Measurements from ENCODE around the gene MORF4L2.
"Not testable (repeated sequence)": the region's sequence is repeated elsewhere in the genome, so short reads cannot be mapped to it uniquely, and the experiment has no call there.

The MORF4L2 gene

DNA sequence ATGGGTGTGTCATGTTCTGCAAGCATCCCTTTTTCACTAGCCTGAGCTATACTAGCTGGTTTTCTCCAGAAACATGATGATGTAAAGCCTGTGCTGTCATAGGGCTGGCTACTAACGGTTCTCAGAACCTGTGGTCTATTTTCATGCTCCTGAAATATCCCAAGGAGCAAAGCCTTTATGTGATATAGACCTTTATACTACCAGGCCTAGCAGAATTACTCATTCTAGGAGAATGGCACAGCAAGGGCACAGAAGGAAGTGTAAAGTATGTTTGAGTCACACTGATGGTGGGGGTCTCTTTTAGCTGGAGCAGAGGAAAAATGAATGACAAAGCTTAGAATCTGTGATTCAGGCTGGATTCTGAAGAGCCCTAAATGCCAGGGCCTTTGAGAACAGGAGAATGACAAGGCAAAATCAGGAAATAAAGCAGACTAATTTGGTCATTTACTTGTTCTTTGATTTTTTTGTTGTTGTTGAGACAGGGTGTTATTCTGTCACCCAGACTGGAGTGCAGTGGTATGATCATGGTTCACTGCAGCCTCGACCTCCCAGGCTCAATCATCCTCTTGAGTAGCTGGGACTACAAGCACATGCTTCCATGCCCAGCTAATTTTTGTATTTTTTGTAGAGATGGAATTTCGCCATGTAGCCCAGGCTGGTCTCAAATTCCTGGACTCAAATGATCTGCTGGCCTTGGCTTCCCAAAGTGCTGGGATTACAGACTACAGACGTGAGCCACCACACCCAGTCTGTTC lies 45.9 kb downstream of the MORF4L2 start:
- Histone ChIP-seq H3K4me2 (no peak overlapping the region), H3K4me3 (no peak overlapping the region), H3K4me1 (peaks cover 0 to 6% (median 4%) of the 10 kb centered on the region in 10 experiments; a peak in 3 of 20 replicates), H4K20me1 (no peaks in the 10 kb centered on the region), H3K36me3 (no peaks in the 10 kb centered on the region), H3K27me3 (no peaks in the 10 kb centered on the region), H3K9ac (no peak overlapping the region), H3K9me3 (replicated peaks in 1 of 11) (0 out of 22 replicates have a peak, but pooled peaks cover 0 to 6% (median 0%) of the 10 kb centered on the region in 11 experiments), H3K27ac (no peak overlapping the region)
- TF ChIP-seq Cebpa-rat (IDR thresholded peaks at IDR 0.05), result no peak

DNA sequence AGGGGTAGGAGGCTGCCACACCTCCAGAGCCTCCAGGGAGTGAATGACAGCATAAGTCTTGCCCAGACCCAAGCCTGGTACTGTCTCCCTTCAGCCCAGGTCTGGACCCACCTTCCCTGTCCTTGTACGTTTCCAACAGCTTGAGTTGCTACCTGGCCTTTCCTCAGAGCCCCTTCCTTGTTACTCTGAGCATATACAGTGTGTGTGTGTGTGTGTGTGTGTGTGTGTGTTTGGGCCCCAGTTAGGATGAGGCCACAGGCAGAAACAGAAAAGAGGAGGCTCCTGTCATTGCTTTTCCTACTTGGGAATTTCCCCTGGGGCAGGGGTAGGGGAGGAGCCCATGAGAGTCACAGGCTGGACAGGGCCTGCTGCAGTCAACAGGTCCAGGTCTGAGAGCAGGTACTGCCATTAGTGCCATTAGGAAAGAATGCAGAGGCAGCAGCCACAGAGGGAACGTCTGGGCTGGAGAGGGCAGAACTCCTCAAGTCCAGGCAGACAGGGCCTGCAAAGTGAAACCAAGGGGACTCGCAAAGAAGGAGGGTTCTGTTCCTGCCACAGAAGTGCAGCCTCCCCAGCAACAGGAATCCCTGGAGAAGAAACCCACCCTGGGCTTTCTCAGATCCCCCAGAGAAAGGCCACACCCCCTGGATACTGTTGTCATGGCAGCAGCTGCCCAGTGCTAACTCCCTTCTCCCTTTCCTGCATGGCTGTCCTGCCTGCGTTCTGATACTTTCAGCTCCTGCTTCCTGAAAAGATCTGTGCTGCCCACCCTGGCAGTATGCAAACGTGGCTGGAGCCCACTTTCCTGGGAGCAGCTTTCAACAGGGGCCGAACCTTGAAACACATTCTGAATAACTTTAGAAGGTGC lies 47.8 kb downstream of the MORF4L2 start:
- peak overlapping the region in 6 of 11 experiments; percentile 0 to 40 (median 28); a peak in 7 of 22 replicates for H3K4me2 ChIP-seq

DNA sequence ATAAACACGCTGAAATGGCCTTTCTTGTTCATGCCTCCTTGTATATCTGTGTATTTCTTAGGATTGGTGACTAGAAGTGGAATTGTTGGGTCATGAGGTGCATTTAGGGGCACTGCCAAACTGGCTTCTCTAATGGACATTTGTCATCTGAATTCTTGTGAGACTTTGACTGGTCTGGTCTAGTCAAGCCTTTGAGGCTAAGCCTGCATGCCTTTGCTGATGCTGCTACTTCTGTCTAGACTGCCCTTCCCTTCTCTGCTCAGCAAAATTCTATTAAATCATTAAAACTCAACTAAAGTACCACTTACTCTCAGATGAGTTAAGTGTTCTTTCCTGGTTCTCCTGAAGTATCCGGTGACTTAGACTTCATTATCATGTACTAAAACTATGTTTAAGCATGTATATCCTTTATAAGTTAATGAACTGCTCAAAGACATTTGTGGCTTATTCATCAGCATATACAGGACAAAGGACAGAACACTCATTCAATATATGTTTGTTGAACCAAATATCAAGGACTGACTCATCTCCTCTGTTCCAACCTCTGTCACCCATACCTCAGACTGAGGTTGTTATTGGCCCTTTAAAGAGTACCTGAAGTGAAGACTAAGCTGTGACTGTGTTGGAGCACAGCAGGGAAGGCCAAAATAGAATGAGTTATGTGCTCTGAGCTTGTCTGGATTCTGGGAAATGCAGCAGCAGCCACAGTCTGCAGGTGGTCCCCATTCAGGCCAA lies 48.7 kb downstream of the MORF4L2 start:
- Histone ChIP-seq H4K20me1 (no peaks in the 10 kb centered on the region), H3K4me3 (no peak overlapping the region), H3K9ac (no peak overlapping the region), H3K4me1 (peaks cover 0 to 6% (median 4%) of the 10 kb centered on the region in 10 experiments; a peak in 3 of 20 replicates), H3K4me2 (no peak overlapping the region), H3K36me3 (no peaks in the 10 kb centered on the region), H3K27me3 (no peaks in the 10 kb centered on the region), H3K27ac (no peak overlapping the region), H3K9me3 (replicated peaks in 1 of 11) (no peaks in the 10 kb centered on the region)
- TF ChIP-seq Cebpa-rat (IDR thresholded peaks at IDR 0.05), result no peak

More for the DNA sequence above, 47.8 kb downstream of the MORF4L2 start:
- not testable (repeated sequence) for H3K27me3 ChIP-seq; H3K9me3 ChIP-seq (replicated peaks in 1 of 11); H3K36me3 ChIP-seq; H3K4me3 ChIP-seq; H3K27ac ChIP-seq; H3K9ac ChIP-seq; H3K4me1 ChIP-seq; H4K20me1 ChIP-seq

DNA sequence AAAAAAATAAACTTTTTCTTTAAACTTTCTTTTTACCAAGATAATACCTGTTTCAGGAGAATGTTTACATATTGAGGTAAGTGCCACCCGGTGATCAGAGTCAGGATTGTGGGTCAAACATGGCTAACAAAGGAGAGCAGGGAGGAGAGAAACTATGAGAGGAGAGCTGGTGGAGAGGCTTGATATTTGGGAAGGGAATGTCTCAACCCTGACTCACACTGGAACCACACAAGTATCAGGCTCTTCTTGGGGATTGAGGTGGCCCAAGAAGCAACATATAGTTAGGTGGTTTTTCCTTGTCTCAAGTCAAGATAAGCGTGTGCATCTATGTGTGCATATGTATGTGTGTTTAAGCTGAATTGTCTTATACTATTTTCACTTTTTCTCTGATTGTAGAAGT lies 51.1 kb downstream of the MORF4L2 start:
- H3K27me3 ChIP-seq, result no peaks in the 10 kb centered on the region

DNA sequence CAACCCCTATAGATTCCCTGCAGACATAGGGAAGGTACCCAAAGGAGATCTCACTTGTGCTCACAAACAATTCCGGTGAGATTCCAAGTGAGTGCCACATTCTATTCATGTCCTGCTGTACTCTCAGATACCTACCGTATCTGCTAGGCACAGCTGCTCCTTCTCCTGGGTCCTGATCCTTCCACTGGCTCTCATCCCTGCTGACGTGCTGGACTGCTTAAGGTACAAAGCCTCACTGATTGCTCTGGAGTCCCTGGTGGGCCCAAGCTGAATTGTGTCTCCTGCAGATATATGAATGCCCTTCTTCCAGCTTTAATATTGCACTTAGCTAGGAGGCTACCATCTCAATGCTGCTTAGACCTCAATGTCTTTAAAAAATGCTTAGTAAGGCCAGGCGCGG lies 55.4 kb downstream of the MORF4L2 start:
- Histone ChIP-seq H3K4me3 (no peak overlapping the region), H3K4me2 (no peak overlapping the region), H3K27ac (no peak overlapping the region), H3K9ac (no peak overlapping the region), H3K9me3 (replicated peaks in 1 of 11) (no peaks in the 10 kb centered on the region), H3K27me3 (no peaks in the 10 kb centered on the region), H3K36me3 (no peaks in the 10 kb centered on the region), H4K20me1 (no peaks in the 10 kb centered on the region), H3K4me1 (peaks cover 0 to 5% (median 0%) of the 10 kb centered on the region in 10 experiments; a peak in 3 of 20 replicates)
- TF ChIP-seq Cebpa-rat (IDR thresholded peaks at IDR 0.05), result no peak

More for the DNA sequence above, 51.1 kb downstream of the MORF4L2 start:
- no peak for TF ChIP-seq Cebpa-rat (IDR thresholded peaks at IDR 0.05)
- Histone ChIP-seq H3K36me3 (no peaks in the 10 kb centered on the region), H3K27ac (no peak overlapping the region), H3K9ac (no peak overlapping the region), H3K4me3 (no peak overlapping the region), H3K9me3 (replicated peaks in 1 of 11) (no peaks in the 10 kb centered on the region), H3K4me2 (no peak overlapping the region), H3K4me1 (peaks cover 0 to 6% (median 4%) of the 10 kb centered on the region in 10 experiments; a peak in 4 of 20 replicates), H4K20me1 (no peaks in the 10 kb centered on the region)

DNA sequence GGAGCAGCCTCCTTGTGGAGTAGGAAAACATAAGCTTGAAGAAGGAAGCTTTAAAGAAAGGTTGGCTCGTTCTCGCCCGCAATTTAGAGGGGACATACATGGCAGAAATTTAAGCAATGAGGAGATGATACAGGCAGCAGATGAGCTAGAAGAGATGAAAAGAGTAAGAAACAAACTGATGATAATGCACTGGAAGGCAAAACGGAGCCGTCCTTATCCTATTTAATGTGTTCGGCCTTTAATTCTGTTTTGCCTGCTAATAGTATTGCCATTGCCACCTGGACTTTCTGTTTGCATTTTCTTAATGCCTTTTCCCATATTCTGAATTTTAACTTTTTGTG lies 56.4 kb downstream of the MORF4L2 start:
- Histone ChIP-seq H3K4me1 (peaks cover 0 to 5% (median under 1%) of the 10 kb centered on the region in 10 experiments; a peak in 5 of 20 replicates), H3K4me2 (peak overlapping the region; percentile 52 to 75 (median 70)), H3K27me3 (no peaks in the 10 kb centered on the region), H3K36me3 (no peaks in the 10 kb centered on the region), H3K27ac (peak overlapping the region in 5 of 11 experiments; percentile 56 to 64 (median 61); a peak in 7 of 22 replicates), H4K20me1 (no peaks in the 10 kb centered on the region), H3K9ac (peak overlapping the region in 10 of 11 experiments; percentile 61 to 82 (median 73); a peak in 18 of 22 replicates), H3K9me3 (replicated peaks in 1 of 11) (no peaks in the 10 kb centered on the region), H3K4me3 (peak overlapping the region; percentile 63 to 78 (median 72))
- TF ChIP-seq Cebpa-rat (IDR thresholded peaks at IDR 0.05), result no peak

DNA sequence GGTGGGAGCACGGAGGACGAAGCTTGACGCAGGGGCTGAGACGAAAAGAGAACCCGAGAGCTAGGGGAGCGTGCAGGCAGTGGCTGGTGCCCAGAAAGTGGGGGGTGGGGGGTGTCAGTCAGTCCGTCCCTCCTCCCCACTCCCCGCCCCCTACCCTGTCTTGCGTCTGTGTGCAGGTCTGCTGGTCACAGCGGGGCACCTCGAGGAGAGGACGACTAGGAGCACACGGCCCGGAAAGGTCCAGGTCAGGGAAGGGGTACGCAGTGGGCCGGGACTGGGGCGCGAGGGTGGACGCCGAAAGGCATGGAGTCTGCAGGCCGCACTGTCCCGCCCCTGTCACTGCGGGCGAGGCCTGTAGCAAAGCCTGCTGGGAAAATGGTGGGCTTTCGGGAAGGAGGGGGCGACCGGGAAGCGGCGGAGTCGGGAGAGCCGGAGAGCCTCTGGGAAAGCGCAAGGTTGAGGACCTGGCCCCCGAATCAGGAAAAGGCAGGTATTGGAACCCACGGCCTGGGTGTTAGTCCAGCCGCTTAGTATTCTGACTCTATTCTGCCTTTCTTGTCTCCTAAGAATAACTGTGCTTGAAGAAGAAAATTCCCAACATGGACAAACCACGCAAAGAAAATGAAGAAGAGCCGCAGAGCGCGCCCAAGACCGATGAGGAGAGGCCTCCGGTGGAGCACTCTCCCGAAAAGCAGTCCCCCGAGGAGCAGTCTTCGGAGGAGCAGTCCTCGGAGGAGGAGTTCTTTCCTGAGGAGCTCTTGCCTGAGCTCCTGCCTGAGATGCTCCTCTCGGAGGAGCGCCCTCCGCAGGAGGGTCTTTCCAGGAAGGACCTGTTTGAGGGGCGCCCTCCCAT lies 57.0 kb downstream of the MORF4L2 start:
- no peaks in the 10 kb centered on the region for H3K36me3 ChIP-seq

More for the DNA sequence above, 57.0 kb downstream of the MORF4L2 start:
- H3K4me2 ChIP-seq, result peak overlapping the region; percentile 52 to 75 (median 70)
- H4K20me1 ChIP-seq, result no peaks in the 10 kb centered on the region
- H3K4me3 ChIP-seq, result peak overlapping the region; percentile 63 to 78 (median 72)
- H3K4me1 ChIP-seq, result peaks cover 0 to 5% (median 2%) of the 10 kb centered on the region in 10 experiments; a peak in 5 of 20 replicates
- no peaks in the 10 kb centered on the region for H3K9me3 ChIP-seq (replicated peaks in 1 of 11)
- no peaks in the 10 kb centered on the region for H3K27me3 ChIP-seq
- H3K27ac ChIP-seq, result peak overlapping the region; percentile 33 to 64 (median 61); a peak in 21 of 22 replicates
- peak overlapping the region; percentile 61 to 82 (median 73) for H3K9ac ChIP-seq
- TF ChIP-seq Cebpa-rat (IDR thresholded peaks at IDR 0.05), result no peak
